ENCODE results near the gene TRIM68.

The TRIM68 gene

GRCh38 chr11:4619514-4619913, 11.5 kb upstream of the TRIM68 start (continued):
- no peak for TF ChIP-seq ZBTB10 (tag by site-specific recombination; IDR thresholded peaks at IDR 0.05)

- H3K36me3 ChIP-seq (ENCODE audit: control insufficient read depth in 2 of 2, insufficient read depth in 1 of 2, low read length in 2 of 2), result no peaks in the 10 kb centered on the region
- H3K4me1 ChIP-seq (ENCODE audit: control insufficient read depth, insufficient read depth, low read length), result no peaks in the 10 kb centered on the region
- no peak overlapping the region for H3K4me3 ChIP-seq (ENCODE audit: low read depth, low read length)
- no peak overlapping the region for H3K27ac ChIP-seq (ENCODE audit: extremely low read depth, low read depth, low read length)
- H3K9me3 ChIP-seq (ENCODE audit: control insufficient read depth, insufficient read depth, low read depth, low read length), result no peaks in the 10 kb centered on the region
- CTCF ChIA-PET, result no interaction called here
- POLR2A ChIA-PET, result no interaction called here
- TF ChIP-seq ZNF362 (tag by site-specific recombination; IDR thresholded peaks at IDR 0.05) (no peak), ZNF791 (tag by site-specific recombination; IDR thresholded peaks at IDR 0.05) (no peak), ZNF274 (IDR thresholded peaks at IDR 0.05; ENCODE audit: low read length) (no peak), ZNF274 (tag by site-specific recombination; IDR thresholded peaks at IDR 0.05; ENCODE audit: borderline replicate concordance) (no peak), ZNF138 (tag by site-specific recombination; IDR thresholded peaks at IDR 0.05; ENCODE audit: borderline replicate concordance) (no peak), ZNF211 (tag by site-specific recombination; IDR thresholded peaks at IDR 0.05; ENCODE audit: low read depth) (no peak), PRDM2 (tag by site-specific recombination; IDR thresholded peaks at IDR 0.05; ENCODE audit: borderline replicate concordance) (no peak), ZNF26 (tag by site-specific recombination; IDR thresholded peaks at IDR 0.05) (no peak), ZNF146 (tag by site-specific recombination; IDR thresholded peaks at IDR 0.05) (no peak), ZNF280C (tag by site-specific recombination; IDR thresholded peaks at IDR 0.05) (no peak), ZBTB11 (tag by site-specific recombination; conservative IDR thresholded peaks at IDR 0.05; ENCODE audit: low read depth) (no peak), ZFP41 (tag by site-specific recombination; IDR thresholded peaks at IDR 0.05; ENCODE audit: borderline replicate concordance) (no peak), ZNF449 (tag by site-specific recombination; IDR thresholded peaks at IDR 0.05) (no peak), ZNF133 (tag by site-specific recombination; IDR thresholded peaks at IDR 0.05) (no peak), MZF1 (tag by site-specific recombination; IDR thresholded peaks at IDR 0.05; ENCODE audit: borderline replicate concordance) (no peak)
These were observed 7.9 kb upstream of the TRIM68 start for GRCh38 chr11:4615856-4616444.
